Ectodermal cell (in vitro differentiated cells): ENCODE data around the gene HELT.
"Not testable (repeated sequence)": the region's sequence is repeated elsewhere in the genome, so short reads cannot be mapped to it uniquely, and the experiment has no call there.

ENCODE experiments used
- H3K27ac ChIP-seq: 2 replicates; pipeline ENCODE4 v1.7.0; 2013; ENCODE audit warnings: mild to moderate bottlenecking, low read depth, low read length; ENCODE audit not compliant: insufficient read depth, poor library complexity, severe bottlenecking
- H3K27me3 ChIP-seq: 2 replicates; pipeline ENCODE4 v1.7.0; 2013; ENCODE audit warnings: mild to moderate bottlenecking, low read length; ENCODE audit not compliant: insufficient read depth, control insufficient read depth, poor library complexity, severe bottlenecking
- H3K36me3 ChIP-seq: one replicate; pipeline ENCODE4 v1.7.0; 2013; ENCODE audit warnings: low read length; ENCODE audit not compliant: control insufficient read depth, insufficient read depth
- H3K4me1 ChIP-seq: one replicate; pipeline ENCODE4 v1.7.0; 2013; ENCODE audit warnings: low read length; ENCODE audit not compliant: control insufficient read depth, insufficient read depth
- H3K4me3 ChIP-seq: 2 replicates; pipeline ENCODE4 v1.7.0; 2013; ENCODE audit warnings: low read depth, low read length, control low read depth; ENCODE audit not compliant: insufficient read depth
- H3K9me3 ChIP-seq: 2 replicates; pipeline ENCODE4 v1.7.0; 2013; ENCODE audit warnings: mild to moderate bottlenecking, low read length, moderate library complexity; ENCODE audit not compliant: control insufficient read depth
- WGBS, 2 experiments: methylation state at CpG; one replicate each; pipeline ENCODE4 v1.1.7; 2013; ENCODE audit warnings: missing lambda C conversion rate in 2 of 2; 5-methylcytosine and 5-hydroxymethylcytosine counted together

Gene HELT

GRCh38 chr4:185035284-185035683 is 17.0 kb downstream of the HELT start:
- H3K4me1 ChIP-seq = no peaks in the 10 kb centered on the region
- no peaks in the 10 kb centered on the region for H3K9me3 ChIP-seq
- no peak overlapping the region for H3K4me3 ChIP-seq
- H3K27me3 ChIP-seq = peaks cover 11% of the 10 kb centered on the region
- no peaks in the 10 kb centered on the region for H3K36me3 ChIP-seq
- no peak overlapping the region for H3K27ac ChIP-seq
- 98 to 100% methylated on average over 2 of the region's 2 CpGs for WGBS, 2 experiments

GRCh38 chr4:185036019-185036418 is 17.7 kb downstream of the HELT start:
- H3K36me3 ChIP-seq = no peaks in the 10 kb centered on the region
- no peaks in the 10 kb centered on the region for H3K9me3 ChIP-seq
- H3K27ac ChIP-seq = no peak overlapping the region
- 92 to 94% methylated on average over 6 of the region's 6 CpGs for WGBS, 2 experiments
- H3K4me3 ChIP-seq = no peak overlapping the region
- no peaks in the 10 kb centered on the region for H3K4me1 ChIP-seq
- H3K27me3 ChIP-seq = peaks cover 7% of the 10 kb centered on the region

- Histone ChIP-seq H3K4me1 (no peaks in the 10 kb centered on the region), H3K36me3 (no peaks in the 10 kb centered on the region), H3K27ac (no peak overlapping the region), H3K4me3 (no peak overlapping the region), H3K27me3 (peaks cover 7% of the 10 kb centered on the region), H3K9me3 (no peaks in the 10 kb centered on the region)
- 63 to 65% methylated on average over 6 of the region's 6 CpGs for WGBS, 2 experiments
Measured at GRCh38 chr4:185036842-185037241, 18.6 kb downstream of the HELT start.

GRCh38 chr4:185039508-185040273 is 21.4 kb downstream of the HELT start:
- Histone ChIP-seq H3K4me1 (no peaks in the 10 kb centered on the region), H3K36me3 (no peaks in the 10 kb centered on the region), H3K27me3 (no peaks in the 10 kb centered on the region), H3K4me3 (no peak overlapping the region), H3K9me3 (peaks cover 3% of the 10 kb centered on the region), H3K27ac (no peak overlapping the region)
- WGBS, 2 experiments = 40 to 49% methylated on average over 15 of the region's 15 CpGs

- WGBS, 2 experiments = 78 to 84% methylated on average over 5 of the region's 5 CpGs
- Histone ChIP-seq H3K9me3 (peaks cover 3% of the 10 kb centered on the region), H3K36me3 (no peaks in the 10 kb centered on the region), H3K27me3 (no peaks in the 10 kb centered on the region), H3K4me1 (no peaks in the 10 kb centered on the region), H3K27ac (no peak overlapping the region), H3K4me3 (no peak overlapping the region)
Measured at GRCh38 chr4:185040523-185040922, 22.2 kb downstream of the HELT start.

- H3K27ac ChIP-seq, H3K4me3 ChIP-seq: not testable (repeated sequence)
- H3K27me3 ChIP-seq = peaks cover 22% of the 10 kb centered on the region
Measured at GRCh38 chr4:185050286-185050685, 32.0 kb downstream of the HELT start.

GRCh38 chr4:185051283-185051682 is 33.0 kb downstream of the HELT start:
- H3K4me3 ChIP-seq, H3K27ac ChIP-seq, H3K36me3 ChIP-seq, H3K9me3 ChIP-seq: not testable (repeated sequence)
- 96 to 99% methylated on average over 4 to 5 of the region's 5 CpGs for WGBS, 2 experiments
- Histone ChIP-seq H3K4me1 (peaks cover 24% of the 10 kb centered on the region), H3K27me3 (peaks cover 32% of the 10 kb centered on the region)

More at GRCh38 chr4:185050286-185050685, 32.0 kb downstream of the HELT start:
- WGBS, 2 experiments = 94 to 98% methylated on average over 5 to 6 of the region's 6 CpGs
- H3K9me3 ChIP-seq, H3K36me3 ChIP-seq: not testable (repeated sequence)
- H3K4me1 ChIP-seq = peaks cover 17% of the 10 kb centered on the region

GRCh38 chr4:185053746-185054145 is 35.5 kb downstream of the HELT start:
- Histone ChIP-seq H3K36me3 (no peaks in the 10 kb centered on the region), H3K9me3 (no peaks in the 10 kb centered on the region), H3K4me3 (no peak overlapping the region), H3K27ac (no peak overlapping the region), H3K4me1 (peaks cover 24% of the 10 kb centered on the region), H3K27me3 (peaks cover 51% of the 10 kb centered on the region)
- WGBS, 2 experiments = 75% methylated on average over 14 of the region's 14 CpGs

GRCh38 chr4:185054272-185054671 is 36.0 kb downstream of the HELT start:
- 59 to 60% methylated on average over 5 of the region's 5 CpGs for WGBS, 2 experiments
- H3K27me3 ChIP-seq = peaks cover 51% of the 10 kb centered on the region
- H3K4me3 ChIP-seq = no peak overlapping the region
- no peak overlapping the region for H3K27ac ChIP-seq
- H3K36me3 ChIP-seq = no peaks in the 10 kb centered on the region
- no peaks in the 10 kb centered on the region for H3K9me3 ChIP-seq
- H3K4me1 ChIP-seq = peaks cover 24% of the 10 kb centered on the region

- 7 to 13% methylated on average over 7 of the region's 7 CpGs for WGBS, 2 experiments
- peaks cover 51% of the 10 kb centered on the region for H3K27me3 ChIP-seq
Measured at GRCh38 chr4:185054886-185055285, 36.6 kb downstream of the HELT start.

More at GRCh38 chr4:185054886-185055285, 36.6 kb downstream of the HELT start:
- Histone ChIP-seq H3K4me1 (peaks cover 24% of the 10 kb centered on the region), H3K27ac (no peak overlapping the region), H3K36me3 (no peaks in the 10 kb centered on the region), H3K4me3 (no peak overlapping the region), H3K9me3 (no peaks in the 10 kb centered on the region)
